ENCODE measurements around the gene ZNF716.

Gene ZNF716

DNA sequence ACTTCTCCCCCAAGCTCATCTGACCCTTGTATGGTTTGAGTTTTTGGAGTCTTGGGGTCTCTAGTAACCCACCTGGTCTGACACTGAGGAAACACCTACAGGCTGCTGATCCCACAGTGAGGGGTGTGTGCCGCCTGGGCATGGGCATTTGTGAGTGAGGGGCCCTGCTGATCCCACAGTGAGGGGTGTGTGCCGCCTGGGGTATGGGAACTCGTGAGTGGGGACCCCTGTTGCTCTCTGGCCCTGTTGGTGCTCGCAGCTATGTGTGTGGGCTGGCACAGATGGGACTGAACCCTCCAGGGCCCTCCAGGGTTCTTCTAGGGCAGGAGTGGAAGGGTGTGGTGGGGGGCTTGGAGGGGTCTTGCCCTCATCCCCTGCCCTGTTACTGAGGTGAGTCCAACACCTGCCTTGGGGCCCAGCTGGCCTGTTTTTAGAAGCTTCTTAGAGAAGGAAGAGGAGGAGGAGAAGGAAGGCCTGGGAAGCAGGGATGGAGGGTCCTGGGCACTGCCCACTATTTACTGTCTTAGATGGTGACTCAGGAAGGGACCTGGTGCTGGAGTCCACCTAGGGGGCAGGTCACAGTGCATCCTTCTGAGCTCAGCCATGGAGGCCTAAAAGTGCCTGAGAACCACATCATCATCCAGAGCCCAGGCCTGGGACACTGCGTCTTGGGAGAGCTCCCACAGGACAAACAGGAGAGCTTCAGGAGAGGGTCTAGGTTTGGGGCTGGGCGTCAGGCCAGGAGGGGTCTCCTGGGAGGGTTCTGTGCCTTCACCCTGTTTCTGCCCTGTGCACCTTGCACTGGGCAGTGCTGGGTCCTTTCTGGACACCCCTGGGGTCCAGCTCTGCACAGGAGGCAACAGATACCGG lies 36.2 kb upstream of the ZNF716 start:
- H4K20me1 ChIP-seq (ENCODE audit: insufficient read depth, low read length) = no peaks in the 10 kb centered on the region
- H3K79me2 ChIP-seq (ENCODE audit: insufficient read depth, low read length) = no peaks in the 10 kb centered on the region
- no peak overlapping the region for H2AFZ ChIP-seq (ENCODE audit: low read length)
- no peaks in the 10 kb centered on the region for H3K9me2 ChIP-seq (ENCODE audit: low read depth, low read length)
- H3K9ac ChIP-seq (ENCODE audit: low read length) = no peak overlapping the region
- H3F3A ChIP-seq (ENCODE audit: insufficient read depth, low read length) = no peaks in the 10 kb centered on the region
- H3K36me3 ChIP-seq (ENCODE audit: insufficient read depth, low read length) = no peaks in the 10 kb centered on the region
- no peak overlapping the region for H3K4me2 ChIP-seq (ENCODE audit: low read length)
- no peaks in the 10 kb centered on the region for H3K4me1 ChIP-seq (ENCODE audit: insufficient read depth, low read length, severe bottlenecking)
- H3K27ac ChIP-seq (ENCODE audit: low read depth, low read length, poor library complexity, severe bottlenecking) = no peak overlapping the region
- no peak overlapping the region for H3K4me3 ChIP-seq (ENCODE audit: low read depth, low read length, poor library complexity, severe bottlenecking)
- TF ChIP-seq, protein P1, sequence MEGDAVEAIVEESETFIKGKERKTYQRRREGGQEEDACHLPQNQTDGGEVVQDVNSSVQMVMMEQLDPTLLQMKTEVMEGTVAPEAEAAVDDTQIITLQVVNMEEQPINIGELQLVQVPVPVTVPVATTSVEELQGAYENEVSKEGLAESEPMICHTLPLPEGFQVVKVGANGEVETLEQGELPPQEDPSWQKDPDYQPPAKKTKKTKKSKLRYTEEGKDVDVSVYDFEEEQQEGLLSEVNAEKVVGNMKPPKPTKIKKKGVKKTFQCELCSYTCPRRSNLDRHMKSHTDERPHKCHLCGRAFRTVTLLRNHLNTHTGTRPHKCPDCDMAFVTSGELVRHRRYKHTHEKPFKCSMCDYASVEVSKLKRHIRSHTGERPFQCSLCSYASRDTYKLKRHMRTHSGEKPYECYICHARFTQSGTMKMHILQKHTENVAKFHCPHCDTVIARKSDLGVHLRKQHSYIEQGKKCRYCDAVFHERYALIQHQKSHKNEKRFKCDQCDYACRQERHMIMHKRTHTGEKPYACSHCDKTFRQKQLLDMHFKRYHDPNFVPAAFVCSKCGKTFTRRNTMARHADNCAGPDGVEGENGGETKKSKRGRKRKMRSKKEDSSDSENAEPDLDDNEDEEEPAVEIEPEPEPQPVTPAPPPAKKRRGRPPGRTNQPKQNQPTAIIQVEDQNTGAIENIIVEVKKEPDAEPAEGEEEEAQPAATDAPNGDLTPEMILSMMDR (IDR thresholded peaks at IDR 0.05; ENCODE audit: low read length) = no peak
- TF ChIP-seq EZH2 (IDR thresholded peaks at IDR 0.05; ENCODE audit: borderline replicate concordance, low read length) = no peak
- H3K9me3 ChIP-seq (ENCODE audit: low read length) = no peaks in the 10 kb centered on the region
- H3K27me3 ChIP-seq (ENCODE audit: insufficient read depth, low read length) = no peaks in the 10 kb centered on the region

DNA sequence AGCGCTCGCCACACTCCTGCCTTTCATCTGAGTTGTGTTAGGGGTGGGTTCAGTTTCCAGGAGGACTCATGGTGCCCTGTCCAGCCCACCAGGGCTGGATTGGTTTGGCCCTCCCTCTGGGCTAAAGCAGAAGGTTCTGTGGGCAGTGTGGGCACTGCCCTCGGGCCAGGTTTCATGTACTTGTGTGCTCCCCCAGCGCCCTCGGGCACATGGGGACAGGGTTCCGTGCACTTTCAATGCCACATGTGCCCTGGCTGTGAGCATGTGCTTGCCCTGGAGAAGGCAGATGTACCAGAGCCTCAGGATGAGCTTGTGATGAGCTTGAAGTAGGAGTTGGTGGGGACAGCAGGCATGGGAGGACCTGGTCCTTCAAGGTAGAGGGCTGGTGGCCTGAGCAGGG lies 35.6 kb upstream of the ZNF716 start:
- no peaks in the 10 kb centered on the region for H3K4me1 ChIP-seq (ENCODE audit: insufficient read depth, low read length, severe bottlenecking)
- no peak overlapping the region for H3K9ac ChIP-seq (ENCODE audit: low read length)
- no peak overlapping the region for H3K4me2 ChIP-seq (ENCODE audit: low read length)
- H3K4me3 ChIP-seq (ENCODE audit: low read depth, low read length, poor library complexity, severe bottlenecking) = no peak overlapping the region
- TF ChIP-seq, protein P1 (IDR thresholded peaks at IDR 0.05; ENCODE audit: low read length) = no peak
- no peak for TF ChIP-seq EZH2 (IDR thresholded peaks at IDR 0.05; ENCODE audit: borderline replicate concordance, low read length)
- H3F3A ChIP-seq (ENCODE audit: insufficient read depth, low read length) = no peaks in the 10 kb centered on the region
- H4K20me1 ChIP-seq (ENCODE audit: insufficient read depth, low read length) = no peaks in the 10 kb centered on the region
- no peaks in the 10 kb centered on the region for H3K9me3 ChIP-seq (ENCODE audit: low read length)
- H3K36me3 ChIP-seq (ENCODE audit: insufficient read depth, low read length) = no peaks in the 10 kb centered on the region
- no peak overlapping the region for H3K27ac ChIP-seq (ENCODE audit: low read depth, low read length, poor library complexity, severe bottlenecking)
- H3K27me3 ChIP-seq (ENCODE audit: insufficient read depth, low read length) = no peaks in the 10 kb centered on the region
- H3K79me2 ChIP-seq (ENCODE audit: insufficient read depth, low read length) = no peaks in the 10 kb centered on the region
- no peak overlapping the region for H2AFZ ChIP-seq (ENCODE audit: low read length)
- no peaks in the 10 kb centered on the region for H3K9me2 ChIP-seq (ENCODE audit: low read depth, low read length)

DNA sequence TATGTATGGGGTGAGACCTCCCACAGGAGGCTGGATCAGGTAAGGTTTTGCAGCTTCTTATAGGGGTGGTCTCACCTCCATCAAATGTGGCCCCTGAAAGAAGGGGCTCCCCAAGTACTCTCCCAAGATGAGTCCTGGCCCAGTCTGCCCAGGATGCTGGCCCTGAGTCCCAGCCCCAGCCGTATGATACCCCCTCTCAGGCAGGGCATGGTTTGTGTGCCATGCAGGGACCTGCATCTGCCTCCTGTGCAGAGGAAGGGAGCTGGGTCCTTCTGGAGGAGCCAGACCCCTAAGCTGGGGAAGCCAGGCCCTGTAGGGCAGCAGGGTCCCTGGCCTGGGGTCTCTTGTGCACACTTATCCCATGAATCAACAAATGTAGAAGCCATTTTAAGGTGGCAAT lies 35.1 kb upstream of the ZNF716 start:
- Histone ChIP-seq H3K9me2 (ENCODE audit: low read depth, low read length) (no peaks in the 10 kb centered on the region), H3K36me3 (ENCODE audit: insufficient read depth, low read length) (no peaks in the 10 kb centered on the region), H2AFZ (ENCODE audit: low read length) (no peak overlapping the region), H3K27me3 (ENCODE audit: insufficient read depth, low read length) (no peaks in the 10 kb centered on the region), H3K9me3 (ENCODE audit: low read length) (no peaks in the 10 kb centered on the region), H3K4me2 (ENCODE audit: low read length) (no peak overlapping the region), H4K20me1 (ENCODE audit: insufficient read depth, low read length) (no peaks in the 10 kb centered on the region), H3K4me3 (ENCODE audit: low read depth, low read length, poor library complexity, severe bottlenecking) (no peak overlapping the region), H3K79me2 (ENCODE audit: insufficient read depth, low read length) (no peaks in the 10 kb centered on the region), H3K4me1 (ENCODE audit: insufficient read depth, low read length, severe bottlenecking) (no peaks in the 10 kb centered on the region), H3F3A (ENCODE audit: insufficient read depth, low read length) (no peaks in the 10 kb centered on the region), H3K27ac (ENCODE audit: low read depth, low read length, poor library complexity, severe bottlenecking) (no peak overlapping the region), H3K9ac (ENCODE audit: low read length) (no peak overlapping the region)
- TF ChIP-seq, protein P1 (IDR thresholded peaks at IDR 0.05; ENCODE audit: low read length) = no peak
- TF ChIP-seq EZH2 (IDR thresholded peaks at IDR 0.05; ENCODE audit: borderline replicate concordance, low read length) = no peak
